NCI-H2196 (cell line): Measurements from ENCODE around the gene KCNQ1.

Experiments
- DNase-seq: peaks from one replicate; lab custom pipeline; 2025; ENCODE audit not compliant: unreplicated experiment; lab: John Stamatoyannopoulos, UW

Gene KCNQ1

DNA sequence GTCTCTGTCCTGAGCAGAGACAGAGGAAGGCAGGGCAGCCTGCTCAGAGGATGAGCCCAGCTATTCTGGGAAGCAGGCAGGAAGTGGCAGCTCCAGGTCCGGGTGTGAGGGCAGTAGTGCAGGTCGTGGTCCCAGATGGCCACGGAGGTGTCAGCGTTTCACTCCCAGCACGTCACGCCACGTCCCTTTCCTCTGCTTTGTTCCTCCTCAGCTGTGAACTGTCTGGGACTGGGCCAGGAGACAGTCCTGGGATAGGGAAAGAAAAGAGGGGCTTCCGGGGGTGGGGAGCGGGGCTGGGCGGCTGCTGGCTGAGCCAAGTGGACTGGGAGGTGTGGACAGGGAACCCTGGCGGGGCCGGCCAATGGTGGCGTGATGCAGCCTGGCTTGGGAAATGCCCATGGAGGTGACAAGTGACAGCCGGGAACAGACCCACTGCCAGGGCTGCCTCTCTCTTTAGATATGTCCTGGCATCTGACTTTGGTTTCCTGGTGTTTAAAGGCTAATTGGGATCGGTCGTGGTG lies 64.7 kb downstream of the KCNQ1 start:
- DNase-seq, result no peak

DNA sequence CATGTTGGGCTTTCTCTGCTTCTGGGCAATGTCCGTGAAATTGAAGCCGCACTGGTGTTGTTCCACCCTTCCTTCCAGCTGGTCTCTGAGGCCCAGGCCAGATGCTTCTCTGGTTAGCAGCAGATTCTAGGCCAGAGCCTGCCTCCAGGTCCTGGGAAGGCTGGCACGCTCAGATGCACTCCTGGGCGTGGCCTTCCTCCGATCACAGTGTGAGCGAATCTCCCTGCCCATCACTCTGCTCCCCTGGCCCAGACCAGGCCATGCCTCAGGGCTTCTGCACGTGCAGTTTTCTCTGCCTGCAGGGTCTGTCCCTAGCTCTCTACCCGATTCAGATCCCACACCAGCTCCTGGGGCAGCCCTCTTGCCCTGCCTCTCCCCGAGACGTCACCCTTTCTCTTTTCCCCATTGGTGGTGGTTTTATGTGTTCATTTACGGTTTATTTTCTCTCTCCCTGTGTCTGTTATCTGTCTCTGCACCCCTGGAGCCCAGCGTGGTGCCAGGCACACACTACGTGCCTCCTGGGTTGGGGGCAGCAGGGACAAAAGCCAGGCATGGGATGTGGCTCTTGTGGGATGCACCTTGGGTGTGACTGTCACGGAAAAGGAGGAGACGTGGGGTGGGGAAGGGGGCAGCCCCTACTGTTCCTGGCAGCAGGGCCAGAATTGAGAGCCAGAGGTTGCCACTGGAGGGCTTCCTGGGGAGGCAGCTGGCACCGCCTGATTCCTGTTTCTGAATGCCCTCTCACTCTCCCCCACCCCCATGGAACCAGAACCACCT lies 66.0 kb downstream of the KCNQ1 start:
- DNase-seq, result no peak

- DNase-seq, result no peak
Observed at GRCh38 chr11:2511421-2512369, 66.9 kb downstream of the KCNQ1 start.

DNA sequence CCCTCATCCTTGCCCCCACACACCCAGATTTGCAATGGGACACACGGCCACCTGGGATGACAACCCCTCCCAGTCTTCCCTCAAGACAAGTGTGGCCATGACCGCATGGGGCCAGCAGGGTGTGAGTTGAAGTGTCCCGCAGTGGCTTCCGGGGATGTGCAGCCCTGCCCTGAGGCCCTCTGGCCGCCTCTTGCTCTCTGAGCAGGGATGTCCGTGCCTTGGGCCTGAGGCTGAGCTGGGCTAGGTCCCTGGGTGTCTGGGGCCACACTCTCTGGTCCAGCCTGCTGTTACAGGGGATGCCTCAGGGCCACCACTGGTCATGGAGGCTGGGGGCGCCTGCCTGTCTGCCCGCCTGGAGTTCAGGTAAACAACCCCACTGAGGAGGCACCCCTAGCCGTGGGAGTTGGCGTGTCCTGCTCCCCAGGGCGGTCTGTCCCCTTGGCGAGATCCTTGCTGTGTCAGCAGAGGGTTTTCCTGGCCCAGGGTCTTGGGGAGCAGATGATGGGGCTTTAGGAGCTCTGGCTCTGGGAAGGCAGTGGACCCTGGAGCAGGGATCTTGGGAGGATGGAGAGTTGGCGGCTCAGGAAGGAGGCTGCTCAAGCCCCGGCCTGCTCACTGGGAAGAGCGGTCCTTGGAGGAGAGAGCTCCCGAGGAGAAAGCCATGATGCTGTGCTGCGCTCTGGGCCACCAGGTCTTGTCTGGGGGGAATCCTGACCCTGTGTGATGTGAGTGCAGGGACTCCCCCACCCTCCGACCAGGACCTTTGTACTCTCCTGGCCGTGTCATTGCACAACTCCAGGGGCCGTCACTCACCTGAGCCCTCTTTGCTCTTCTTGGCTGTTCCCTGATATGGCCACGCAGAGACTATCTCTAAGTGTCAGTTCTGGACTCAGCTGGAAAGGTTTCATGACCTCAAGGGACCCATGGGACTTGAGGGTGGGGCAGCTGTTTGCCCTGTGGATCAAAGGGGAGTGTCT lies 67.9 kb downstream of the KCNQ1 start:
- no peak for DNase-seq

DNA sequence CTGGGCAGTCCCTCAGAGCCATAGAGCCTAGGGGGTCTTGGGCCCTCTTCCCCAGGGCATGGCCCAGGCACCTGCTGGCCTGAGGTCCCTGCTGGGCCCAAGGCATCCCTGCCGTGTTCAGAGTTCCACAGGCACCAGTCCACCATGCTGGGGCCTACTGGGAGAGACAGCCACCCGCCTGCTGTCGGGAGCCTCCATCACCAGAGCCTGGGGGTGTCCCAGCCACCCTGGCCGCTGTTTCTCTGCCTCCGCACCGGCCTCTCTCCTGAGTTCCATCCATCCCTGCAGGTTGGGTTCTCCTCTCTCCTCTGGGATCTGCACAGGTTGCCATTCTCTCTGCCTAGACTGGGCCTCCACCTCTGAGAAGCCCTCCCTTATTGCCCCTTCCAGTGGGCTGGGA lies 68.6 kb downstream of the KCNQ1 start:
- no peak for DNase-seq

- no peak for DNase-seq
Observed at GRCh38 chr11:2515401-2516275, 70.8 kb downstream of the KCNQ1 start.

DNA sequence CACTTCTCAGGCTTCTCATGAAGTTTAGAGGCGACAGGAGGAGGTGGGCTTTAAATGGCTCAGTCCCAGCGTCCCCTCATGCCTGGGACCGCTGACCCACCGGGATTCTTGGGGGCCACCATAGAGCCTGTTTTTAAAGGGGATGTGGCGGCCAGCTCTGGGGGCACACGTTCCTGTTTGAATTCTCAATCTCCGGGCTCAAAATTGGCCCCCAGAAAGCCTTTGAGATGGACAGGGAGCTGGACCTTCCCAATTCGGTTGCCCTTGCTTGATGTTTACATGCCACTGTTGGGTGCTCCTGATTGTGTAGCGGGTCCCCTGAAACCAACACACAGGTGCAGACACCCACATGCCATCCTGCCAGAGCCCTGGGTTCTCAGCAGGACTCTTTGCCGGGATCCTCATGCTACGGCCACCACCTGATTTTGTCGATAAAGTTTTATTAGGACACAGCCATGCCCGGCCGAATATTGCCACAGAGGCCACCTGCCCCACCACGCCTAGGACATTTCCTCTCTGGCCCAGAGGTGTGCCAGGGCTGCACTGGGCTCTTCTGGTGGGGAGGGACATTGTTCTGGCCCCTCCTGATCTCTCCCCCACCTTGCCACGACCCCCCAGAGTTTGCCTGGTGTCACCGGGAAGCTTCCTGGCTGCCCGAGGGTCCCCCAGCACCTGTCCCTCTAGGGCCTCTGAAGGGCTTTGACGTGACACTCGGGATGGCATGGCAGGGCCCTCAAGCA lies 71.6 kb downstream of the KCNQ1 start:
- DNase-seq, result no peak

- DNase-seq, result no peak
Observed at GRCh38 chr11:2517016-2517385, 72.2 kb downstream of the KCNQ1 start.

GRCh38 chr11:2517386-2518064 lies 72.7 kb downstream of the KCNQ1 start:
- no peak for DNase-seq

DNA sequence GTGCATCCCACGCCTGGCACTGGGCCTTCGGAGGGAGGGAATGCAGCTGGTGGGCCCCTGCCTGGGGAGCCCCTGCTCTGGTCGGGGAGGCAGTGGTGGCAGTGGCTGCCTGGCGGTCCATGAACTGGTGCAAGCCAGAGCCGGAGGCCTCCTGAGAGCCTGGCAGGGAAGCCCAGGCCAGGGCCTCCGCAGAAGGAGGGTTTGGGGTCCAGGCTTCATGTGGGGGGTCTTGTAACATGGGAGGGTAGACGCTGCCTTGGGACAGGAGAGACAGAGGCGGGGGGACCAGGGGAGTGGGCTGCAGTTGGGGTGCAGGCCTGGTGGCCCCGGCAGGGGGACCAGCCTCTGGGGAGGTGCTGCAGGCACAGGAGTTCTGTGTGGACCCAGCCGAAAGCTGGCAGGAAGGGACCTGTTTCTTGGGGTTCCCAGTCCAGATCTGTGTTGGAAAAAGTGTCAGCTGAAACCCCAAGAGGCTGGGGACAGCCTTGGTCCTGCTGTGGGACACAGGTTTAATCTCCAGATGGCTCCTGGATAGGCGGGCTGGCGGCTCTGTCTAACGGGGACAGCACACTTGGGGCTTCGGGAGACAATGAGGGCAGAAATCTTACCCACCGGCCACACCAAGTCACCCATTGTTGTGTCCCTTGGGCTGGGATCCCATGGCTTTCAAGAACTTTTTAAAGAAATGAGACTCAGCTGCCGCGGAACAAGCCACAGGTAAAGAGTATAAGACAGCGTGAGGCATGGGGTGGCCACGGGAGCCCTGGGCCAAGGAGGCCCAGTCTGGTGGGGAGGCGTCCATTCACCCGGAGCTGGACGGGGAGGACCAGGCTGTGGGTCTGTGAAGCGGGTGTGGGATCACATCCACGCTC lies 73.5 kb downstream of the KCNQ1 start:
- no peak for DNase-seq

GRCh38 chr11:2518983-2519340 lies 74.2 kb downstream of the KCNQ1 start:
- no peak for DNase-seq

DNA sequence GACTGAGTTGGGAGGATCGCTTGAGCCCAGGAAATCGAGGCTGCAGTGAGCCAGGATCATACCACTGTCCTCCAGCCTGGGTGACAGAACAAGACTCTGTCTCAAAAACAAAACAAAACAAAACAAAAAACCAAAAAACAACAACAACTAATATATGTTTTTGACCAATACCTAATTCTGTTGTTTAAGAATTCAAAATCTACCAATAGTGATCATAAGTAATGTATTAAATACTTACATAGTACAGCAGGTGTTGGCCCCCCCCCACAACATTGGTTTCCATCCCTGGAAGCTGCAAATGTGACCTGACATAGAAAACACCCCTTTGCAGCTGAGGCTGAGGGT lies 74.7 kb downstream of the KCNQ1 start:
- DNase-seq, result no peak

- DNase-seq, result no peak
Observed at GRCh38 chr11:2519862-2520735, 75.3 kb downstream of the KCNQ1 start.

GRCh38 chr11:2520736-2521035 lies 75.9 kb downstream of the KCNQ1 start:
- no peak for DNase-seq

GRCh38 chr11:2521081-2521732 lies 76.4 kb downstream of the KCNQ1 start:
- DNase-seq, result no peak
